Stimulated activated CD4-positive, alpha-beta T cell treated with anti-CD3 and anti-CD28 coated beads, TNF-alpha, amount 100 ng/mL, for 1 hour (primary cell): ENCODE data around the gene MIB2.
A peak's percentile ranks its signal among the peaks of the same experiment; 100 is the strongest.
"Not testable (repeated sequence)": the region's sequence is repeated elsewhere in the genome, so short reads cannot be mapped to it uniquely, and the experiment has no call there.

Source experiments
- DNase-seq, 3 donors: peaks; one replicate each; pipeline ENCODE4 v3.0.0-alpha.2; 2020; ENCODE audit warnings: low read depth in 3 of 3, low spot score in 1 of 3

Gene MIB2

DNA sequence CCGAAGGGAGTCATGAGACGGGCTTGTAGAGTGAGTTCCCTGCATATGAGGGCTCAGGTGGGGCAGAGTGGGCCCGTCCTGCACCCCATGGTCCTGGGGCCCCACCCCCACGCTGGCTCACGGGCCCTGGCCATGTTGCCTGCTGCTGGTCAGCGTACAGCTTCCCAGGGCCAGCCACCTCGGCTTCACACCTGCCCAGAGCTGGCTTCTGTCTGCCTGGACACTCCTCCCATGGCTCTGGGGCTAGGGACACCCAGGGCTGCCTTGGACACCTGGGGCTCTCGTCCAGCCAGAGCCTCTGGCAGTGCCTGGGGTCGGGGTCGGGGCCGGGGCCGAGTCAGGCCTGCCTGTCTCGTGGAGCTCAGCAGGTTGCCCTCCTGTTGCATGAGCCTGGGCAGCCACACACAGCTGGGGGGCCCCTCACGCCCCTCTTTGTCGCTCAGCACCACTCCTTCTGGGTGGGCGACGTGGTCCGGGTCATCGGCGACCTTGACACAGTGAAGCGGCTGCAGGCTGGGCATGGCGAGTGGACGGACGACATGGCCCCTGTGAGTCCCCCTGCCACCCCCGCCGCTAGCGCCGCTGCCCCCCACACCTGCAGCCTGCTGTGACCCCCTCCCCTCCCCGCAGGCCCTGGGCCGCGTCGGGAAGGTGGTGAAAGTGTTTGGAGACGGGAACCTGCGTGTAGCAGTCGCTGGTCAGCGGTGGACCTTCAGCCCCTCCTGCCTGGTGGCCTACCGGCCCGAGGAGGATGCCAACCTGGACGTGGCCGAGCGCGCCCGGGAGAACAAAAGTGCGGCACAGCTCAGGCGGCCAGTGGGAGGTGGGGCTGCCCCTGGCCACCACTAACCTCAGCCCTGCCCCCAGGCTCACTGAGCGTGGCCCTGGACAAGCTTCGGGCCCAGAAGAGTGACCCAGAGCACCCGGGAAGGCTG, 11.2 kb downstream of the MIB2 start:
- no peak for DNase-seq

DNA sequence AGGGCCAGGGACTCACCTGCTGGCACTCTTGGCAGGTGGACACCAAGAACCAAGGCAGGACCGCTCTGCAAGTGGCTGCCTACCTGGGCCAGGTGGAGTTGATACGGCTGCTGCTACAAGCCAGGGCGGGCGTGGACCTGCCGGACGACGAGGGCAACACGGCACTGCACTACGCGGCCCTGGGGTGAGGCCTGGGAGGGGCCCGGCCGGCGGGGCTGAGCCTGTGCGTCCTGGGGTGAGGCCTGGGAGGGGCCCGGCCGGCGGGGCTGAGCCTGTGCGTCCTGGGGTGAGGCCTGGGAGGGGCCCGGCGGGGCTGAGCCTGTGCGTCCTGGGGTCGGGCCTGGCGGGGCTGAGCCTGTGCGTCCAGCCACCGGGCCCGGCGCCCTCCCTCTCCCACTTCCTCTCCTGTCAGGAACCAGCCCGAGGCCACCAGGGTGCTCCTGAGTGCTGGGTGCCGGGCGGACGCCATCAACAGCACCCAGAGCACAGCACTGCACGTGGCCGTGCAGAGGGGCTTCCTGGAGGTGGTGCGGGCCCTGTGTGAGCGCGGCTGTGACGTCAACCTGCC, 12.0 kb downstream of the MIB2 start:
- DNase-seq: no peak

DNA sequence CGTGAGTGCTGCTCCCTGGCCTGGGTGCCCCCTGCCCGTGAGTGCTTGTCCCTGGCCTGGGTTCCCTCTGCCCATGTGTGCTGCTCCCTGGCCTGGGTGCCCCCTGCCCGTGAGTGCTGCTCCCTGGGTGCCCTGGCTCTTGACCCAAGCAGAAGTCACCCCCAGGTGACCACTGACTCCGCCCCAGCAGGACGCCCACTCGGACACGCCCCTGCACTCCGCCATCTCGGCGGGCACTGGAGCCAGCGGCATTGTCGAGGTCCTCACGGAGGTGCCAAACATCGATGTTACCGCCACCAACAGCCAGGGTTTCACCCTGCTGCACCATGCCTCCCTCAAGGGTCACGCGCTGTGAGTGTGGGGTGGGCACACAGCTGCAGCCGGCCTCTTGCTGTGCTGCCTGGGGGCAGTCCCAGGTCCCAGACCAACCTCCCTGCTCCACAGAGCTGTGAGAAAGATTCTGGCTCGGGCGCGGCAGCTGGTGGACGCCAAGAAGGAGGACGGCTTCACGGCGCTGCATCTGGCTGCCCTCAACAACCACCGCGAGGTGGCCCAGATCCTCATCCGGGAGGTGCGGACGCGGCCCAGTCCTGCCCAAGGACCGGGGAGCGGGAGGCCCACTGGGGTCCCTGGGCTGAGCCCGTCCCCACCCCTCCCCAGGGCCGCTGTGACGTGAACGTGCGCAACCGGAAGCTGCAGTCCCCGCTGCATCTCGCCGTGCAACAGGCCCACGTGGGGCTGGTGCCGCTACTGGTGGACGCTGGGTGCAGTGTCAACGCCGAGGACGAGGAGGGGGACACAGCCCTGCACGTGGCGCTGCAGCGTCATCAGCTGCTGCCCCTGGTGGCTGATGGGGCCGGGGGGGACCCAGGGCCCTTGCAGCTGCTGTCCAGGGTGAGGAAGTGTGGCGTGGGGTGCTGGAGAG, 12.8 kb downstream of the MIB2 start:
- no peak for DNase-seq

DNA sequence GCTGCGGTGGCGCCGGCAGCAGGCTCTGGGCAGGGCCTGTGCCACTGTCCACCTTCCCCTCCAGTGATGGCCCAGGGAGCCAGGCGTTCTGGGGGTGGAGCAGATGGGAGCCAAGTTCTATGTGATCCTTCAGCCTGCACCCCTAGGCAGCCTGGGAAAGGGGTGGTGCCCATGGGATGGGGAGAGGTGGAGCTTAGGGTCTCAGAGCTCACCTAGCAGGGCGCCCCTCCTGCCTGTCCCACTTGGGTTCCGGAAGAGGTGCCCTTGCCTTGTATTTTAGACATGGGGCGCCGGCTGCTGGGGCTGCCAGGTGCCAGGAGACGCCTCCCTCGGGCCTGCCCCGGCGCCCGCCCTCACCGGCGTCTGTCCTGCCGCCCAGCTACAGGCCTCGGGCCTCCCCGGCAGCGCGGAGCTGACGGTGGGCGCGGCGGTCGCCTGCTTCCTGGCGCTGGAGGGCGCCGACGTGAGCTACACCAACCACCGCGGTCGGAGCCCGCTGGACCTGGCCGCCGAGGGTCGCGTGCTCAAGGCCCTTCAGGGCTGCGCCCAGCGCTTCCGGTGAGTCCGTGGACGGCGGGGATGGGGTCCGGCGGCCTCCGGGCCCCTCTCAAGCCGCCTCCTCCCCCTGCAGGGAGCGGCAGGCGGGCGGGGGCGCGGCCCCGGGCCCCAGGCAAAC, 13.6 kb downstream of the MIB2 start:
- no peak for DNase-seq

DNA sequence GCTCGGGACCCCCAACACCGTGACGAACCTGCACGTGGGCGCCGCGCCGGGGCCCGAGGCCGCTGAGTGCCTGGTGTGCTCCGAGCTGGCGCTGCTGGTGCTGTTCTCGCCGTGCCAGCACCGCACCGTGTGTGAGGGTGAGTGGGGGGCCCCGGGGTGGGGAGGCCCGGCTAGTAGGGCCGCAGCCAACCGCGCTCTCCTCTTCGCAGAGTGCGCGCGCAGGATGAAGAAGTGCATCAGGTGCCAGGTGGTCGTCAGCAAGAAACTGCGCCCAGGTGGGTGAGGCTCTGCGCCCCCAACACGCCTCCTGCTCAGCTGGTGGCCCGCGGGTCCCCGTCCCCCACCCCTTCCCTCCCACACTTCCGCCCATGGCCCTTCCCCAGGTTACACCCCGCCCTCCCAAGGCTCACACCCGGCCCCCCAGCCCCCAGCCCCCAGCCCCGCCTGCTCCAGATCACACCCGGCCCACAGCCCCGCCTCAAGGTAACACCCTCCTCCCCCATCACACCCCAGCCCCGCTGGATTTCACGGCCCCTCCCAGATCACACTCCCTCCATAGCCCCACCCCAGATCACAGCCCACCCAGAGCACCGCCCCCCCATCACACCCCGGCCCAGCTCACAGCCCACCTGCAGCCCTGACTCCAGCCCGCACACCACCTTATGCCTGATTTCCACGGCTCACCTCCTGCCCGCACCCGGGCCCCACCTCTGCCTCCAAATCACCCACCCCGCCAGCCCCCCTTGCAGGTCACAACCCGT, 14.3 kb downstream of the MIB2 start:
- peak; percentile 47 to 48 (median 47) for DNase-seq

DNA sequence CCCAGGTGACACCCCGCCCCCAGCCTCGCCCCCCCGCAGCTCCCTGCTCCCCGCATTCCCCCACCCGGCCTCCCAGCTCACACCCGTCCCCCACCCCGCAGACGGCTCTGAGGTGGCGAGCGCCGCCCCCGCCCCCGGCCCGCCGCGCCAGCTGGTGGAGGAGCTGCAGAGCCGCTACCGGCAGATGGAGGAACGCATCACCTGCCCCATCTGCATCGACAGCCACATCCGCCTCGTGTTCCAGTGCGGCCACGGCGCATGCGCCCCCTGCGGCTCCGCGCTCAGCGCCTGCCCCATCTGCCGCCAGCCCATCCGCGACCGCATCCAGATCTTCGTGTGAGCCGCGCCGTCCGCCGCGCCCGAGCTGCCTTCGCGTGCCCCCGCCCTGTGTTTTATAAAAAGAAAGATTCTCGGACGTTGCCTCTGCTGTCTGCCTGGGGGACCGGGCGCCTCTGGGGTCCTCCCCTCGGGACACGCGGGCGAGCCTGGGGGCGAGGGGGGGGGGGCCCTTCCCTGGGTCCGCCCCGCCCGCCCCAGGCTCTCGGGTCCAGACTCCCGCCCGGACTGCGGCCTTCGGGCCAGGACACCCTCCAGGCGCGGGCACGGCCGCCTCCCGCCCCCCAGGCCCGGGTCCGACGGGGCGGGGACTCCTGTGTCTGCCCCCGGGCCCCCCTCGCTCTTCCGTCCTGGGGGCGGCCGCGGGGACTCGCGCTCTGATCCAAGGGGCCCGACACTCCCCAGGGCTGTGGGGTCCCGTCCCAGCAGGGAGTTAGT, 15.1 kb downstream of the MIB2 start:
- DNase-seq: peak; percentile 84 to 90 (median 88)

DNA sequence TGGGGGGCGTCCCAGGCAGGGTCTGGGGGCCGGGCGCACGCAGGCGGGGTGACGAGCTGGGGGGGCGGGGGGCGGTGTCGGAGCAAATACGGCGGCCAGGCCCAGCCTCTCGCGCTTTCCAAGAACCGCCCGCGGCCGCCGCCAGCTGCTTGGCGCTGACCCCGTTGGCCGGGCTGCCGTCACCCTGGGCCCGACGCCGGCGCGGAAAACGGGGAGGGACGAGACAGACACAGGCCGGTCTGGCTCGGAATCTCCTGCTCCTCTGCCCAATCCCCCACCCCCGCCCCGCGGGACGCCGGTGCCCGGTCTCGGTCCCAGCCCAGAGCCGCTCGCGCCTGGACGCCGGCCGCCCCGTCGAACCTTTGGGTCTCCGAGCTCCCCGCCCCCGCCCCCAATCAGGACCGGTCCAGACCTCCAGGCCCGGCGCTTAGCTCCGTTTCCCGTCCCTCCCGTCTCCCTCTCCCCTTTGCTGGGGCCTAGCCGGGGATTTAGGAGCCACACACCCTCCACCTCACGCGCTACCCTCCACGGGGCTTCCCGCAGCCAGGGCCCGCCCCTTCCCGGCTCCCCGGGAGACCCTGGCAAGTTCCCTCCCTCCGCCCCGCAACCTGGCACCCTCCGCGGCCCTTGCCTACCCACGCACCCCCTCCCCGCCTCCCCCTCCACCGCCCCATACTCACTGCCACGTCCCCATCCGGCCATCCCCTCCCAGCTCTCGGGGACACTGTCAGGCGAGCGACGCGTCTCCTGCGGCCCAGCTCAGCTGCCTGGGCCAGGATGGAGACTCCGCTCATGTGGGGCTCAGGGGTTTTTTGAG, 15.9 kb downstream of the MIB2 start:
- no peak for DNase-seq

DNA sequence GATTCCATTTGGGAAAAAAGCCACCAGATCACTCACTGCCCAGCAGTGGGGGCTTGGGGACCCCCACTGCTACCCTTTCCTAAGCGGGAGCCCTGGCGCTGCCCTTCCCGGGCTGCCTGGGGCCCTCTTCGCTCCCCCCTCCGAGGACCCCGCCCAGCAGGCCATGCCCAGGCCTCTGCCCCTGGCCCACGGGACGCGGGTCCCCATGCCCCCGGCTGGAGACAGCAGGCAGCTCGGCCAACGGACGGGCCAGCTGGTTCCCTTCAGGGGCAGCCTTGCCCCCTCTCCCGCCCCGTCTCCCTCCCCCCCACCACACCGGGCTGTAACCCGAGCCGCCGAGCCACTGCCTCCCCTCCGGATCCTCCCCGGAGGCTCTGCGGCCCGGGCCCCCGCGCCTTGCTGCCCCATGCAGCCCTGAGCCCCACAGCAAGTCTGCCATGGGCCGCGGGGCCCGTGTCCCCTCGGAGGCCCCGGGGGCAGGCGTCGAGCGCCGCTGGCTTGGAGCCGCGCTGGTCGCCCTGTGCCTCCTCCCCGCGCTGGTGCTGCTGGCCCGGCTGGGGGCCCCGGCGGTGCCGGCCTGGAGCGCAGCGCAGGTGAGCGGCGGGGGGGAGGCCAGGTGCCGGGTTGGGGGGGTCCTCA, 16.6 kb downstream of the MIB2 start, which contains the start of gene MMP23B:
Gene MMP23B (plus strand): TSS at position 392 of the 639 bp plus-strand sequence. CDS start 46 bp downstream, at position 438.
- DNase-seq: no peak

DNA sequence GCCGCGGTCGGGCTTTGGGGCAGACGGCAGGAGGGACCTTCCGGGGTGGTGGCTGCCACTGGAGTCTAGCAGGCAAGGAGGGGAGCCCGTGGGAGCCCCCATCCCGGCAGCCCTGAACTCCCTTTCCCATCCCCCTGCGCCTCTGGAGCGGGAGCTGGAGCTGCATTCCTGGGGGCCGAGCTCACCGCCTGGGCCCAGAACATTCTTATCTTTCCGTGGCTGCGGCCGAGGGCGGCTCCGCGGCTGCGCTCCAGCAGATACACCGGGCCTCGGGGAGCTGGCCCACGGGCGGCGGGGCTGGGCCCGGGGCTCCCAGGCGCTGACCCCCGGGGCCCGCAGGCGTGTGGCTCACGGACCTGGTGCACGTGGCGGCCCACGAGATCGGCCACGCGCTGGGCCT, 18.1 kb downstream of the MIB2 start:
- DNase-seq: not testable (repeated sequence)

DNA sequence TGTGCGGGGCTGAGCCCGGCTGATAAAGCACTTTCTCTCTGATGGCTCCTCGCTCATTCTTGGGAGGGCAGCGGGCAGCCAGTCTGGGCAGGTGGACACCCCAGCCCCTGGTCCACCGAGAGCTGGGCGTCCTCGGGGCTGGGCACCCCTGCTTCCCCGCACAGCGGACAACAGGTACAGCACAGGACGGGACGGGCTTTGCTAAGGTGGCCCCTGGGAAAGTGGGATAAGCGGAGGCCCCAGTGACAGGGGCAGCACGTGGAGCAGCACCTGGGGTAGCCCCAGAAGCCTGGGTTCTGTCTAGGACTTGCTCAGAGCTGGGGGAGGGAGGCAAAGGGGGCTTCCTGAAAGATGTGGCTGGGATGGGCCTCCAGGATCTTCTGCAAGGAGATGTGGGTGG, 19.3 kb downstream of the MIB2 start:
- not testable (repeated sequence) for DNase-seq

DNA sequence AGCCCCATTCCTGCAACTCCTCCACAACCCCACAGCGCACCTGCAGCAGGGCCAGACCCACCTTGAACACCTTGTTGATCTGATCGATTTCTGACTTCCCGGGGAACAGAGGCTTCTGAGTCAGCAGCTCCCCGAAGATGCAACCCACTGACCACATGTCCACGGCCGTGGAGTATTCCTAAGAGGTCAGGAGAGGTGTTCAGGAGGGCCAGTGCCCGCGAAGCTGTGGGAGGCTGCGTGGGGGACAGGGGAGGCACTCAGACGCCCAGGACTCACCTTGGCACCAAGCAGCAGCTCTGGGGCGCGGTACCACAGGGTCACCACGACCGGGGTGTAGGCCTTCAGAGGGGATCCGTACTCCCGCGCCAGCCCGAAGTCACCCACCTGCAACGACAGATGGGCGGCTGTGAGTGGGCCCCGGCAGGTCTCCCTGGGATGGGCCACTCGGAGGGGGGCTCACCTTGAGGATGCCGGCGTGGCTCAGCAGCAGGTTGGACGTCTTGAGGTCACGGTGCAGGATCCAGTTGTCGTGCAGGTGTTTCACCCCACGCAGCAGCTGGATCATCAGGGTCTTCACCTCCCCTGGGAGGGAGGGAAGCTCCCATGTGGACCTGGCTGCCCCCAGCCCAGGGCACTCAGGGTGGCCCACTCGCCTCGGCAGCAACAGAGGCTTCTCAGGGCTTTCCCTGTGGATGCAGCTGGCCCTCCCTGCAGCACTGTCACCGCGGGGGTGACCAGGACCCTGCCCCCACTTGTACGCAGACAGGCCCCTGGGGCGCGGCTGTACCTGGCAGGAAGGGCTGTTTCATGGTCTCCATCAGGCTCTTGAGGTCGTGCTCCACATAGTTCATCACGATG, 21.6 kb downstream of the MIB2 start:
- not testable (repeated sequence) for DNase-seq

DNA sequence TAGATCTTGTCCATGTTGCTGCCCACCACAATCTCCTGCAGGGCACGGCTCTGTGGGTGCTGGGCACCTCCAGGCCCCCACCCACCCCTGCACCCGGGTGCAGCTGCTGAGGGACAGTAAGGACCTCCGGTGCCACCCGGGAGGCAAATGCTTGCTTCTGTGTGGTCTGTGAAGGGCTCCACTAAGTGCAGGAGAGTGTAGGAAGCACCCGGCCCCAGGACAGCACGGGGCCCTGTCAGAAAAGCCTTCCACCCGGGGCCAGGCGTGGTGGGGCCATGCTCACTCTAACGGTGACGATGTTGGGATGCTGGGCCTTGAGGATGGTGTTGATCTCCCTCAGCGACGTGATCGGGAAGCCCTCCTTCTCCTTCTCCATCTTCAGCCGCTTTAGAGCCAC, 22.2 kb downstream of the MIB2 start:
- DNase-seq: not testable (repeated sequence)

DNA sequence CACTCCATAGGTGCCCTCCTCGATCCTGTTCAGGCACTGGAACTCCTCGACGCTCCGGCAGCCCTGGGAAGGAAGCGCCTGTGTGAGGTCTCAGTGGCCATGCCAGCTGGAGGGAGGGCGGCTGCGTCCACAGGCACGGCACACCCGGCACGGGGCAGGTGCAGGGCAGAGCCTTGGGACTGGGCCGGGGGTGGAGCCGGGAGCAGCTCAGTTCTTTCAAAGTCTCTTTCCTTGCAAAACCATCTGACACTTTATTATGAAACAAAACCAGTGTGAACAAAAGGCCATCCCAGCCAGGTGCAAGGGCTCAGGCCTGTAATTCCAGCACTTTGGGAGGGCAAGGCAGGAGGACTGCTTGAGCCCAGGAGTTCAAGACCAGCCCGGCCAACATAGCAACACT, 23.2 kb downstream of the MIB2 start:
- DNase-seq: not testable (repeated sequence)

DNA sequence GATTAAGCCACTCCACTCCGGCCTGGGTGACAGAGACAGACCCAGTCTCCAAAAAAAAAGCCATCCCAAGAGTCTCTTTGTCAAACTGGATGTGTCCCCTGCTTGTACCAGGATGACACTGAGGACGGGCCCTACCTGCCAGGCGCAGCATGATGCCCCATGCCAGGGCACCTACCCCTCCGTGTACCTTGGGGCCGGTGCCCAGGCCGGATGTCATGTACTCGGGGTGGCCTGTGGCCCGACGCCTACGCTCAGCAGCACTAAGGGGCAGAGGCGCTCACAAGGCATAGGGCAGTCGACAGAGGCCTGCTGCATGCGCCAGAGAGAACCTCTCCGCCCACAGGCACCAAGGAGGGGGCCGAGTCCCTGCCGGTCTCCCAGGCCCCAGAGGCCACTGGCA, 24.1 kb downstream of the MIB2 start:
- DNase-seq: not testable (repeated sequence)

DNA sequence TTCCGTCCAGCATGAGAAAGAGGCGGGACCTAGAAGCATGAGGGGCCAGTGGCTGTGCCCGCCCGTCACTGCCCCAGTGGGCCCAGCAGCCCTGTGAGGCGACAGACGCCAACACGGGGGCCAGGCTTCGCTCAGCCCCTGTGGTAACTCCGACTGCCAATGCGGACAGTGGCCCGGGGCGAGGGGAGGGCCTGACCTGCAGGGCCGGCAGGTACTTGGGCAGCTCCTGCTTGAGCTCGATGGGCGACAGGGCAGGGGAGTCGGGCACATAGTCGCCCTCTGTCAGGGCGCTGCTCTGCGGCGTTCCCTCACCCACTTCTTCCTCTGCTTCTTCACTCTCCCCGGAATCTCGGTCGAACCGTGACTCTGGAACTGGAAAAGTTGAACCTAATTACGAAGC, 24.8 kb downstream of the MIB2 start:
- not testable (repeated sequence) for DNase-seq

DNA sequence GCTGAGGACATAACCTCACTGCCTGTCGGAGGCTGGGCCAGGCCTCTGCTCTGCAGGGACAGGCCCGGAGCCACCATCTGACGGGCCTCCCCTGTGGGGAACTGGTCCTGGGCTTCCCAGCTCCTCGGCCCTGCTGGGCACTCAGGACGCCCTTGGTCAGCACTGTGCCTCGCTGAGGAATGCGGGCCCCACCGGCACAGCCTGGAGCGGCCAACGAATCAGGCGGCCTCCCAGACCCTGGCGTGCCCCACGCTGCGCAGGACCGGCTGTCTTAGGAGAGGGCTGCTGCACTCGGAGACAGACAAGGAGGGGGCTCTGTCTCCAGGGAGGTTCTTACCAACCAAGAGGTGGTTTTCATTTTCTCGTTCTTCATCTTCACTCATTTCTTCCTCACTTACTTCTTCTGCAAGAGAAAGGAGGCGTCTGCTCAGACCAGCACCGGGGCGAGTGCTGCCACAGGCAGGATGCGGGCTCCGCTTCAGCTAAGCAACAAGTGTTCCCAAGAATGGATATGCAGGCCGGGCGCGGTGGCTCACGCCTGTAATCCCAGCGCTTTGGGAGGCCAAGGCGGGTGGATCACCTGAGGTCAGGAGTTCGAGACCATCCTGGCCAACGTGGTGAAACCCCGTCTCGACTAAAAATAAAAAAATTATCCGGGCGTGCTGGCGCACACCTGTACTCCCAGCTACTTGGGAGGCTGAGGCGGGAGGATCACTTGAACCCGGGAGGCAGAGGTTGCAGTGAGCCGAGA, 25.6 kb downstream of the MIB2 start:
- not testable (repeated sequence) for DNase-seq
